GM18517 (cell line): Measurements from ENCODE around the gene THY1.
A peak's percentile ranks its signal among the peaks of the same experiment; 100 is the strongest.
"Not testable (repeated sequence)": the region's sequence is repeated elsewhere in the genome, so short reads cannot be mapped to it uniquely, and the experiment has no call there.

ENCODE experiments used
- ATAC-seq: cut with Tn5 transposase; IDR thresholded peaks from one replicate; pipeline ENCODE4 v1.9.1; 2021; ENCODE audit warnings: mild to moderate bottlenecking, moderate library complexity; ENCODE audit not compliant: unreplicated experiment

THY1 gene

GRCh38 chr11:119389611-119390254 lies 33.2 kb downstream of the THY1 start:
- no peak for ATAC-seq

DNA sequence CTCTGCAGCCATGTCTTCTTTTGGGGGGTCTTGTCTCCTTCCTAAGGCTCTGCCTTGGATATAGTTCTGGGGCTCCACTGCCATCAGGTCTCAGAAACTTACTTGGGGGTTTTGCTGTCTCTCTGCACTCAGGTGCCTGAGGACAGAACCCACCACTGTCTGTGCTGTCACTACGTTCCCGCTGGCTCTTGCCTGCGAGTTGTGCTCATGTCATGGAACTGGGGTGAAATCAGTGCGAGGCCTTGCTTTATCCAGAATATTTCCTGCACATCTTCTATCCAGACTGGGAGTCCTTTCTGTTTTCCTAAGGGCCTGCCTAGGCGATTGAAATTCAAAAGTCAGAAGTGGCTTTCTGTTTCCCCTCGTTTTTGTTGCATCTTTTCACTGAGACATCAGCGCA lies 34.9 kb downstream of the THY1 start:
- ATAC-seq: no peak

DNA sequence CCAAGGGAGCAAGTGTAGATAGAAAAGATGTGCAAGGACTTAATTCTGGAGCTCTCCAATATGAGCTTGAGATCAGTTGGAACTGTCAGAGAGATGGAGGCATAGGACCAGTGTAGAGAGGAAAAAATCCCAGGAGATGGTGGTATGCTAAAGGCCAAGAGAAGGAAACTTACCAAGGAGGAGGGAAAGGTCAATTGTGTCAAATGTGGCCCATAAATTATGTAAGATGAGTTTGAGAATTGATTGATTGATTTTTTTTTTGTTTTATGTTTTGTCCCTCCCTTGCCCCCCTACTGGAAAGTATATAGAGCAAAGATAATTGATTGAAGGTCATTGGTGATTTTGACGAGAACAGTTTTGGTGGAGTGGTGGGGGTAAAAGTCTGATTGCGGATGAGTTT lies 38.6 kb downstream of the THY1 start:
- ATAC-seq: no peak

- ATAC-seq: not testable (repeated sequence)
Observed at GRCh38 chr11:119382513-119382912, 40.5 kb downstream of the THY1 start.

DNA sequence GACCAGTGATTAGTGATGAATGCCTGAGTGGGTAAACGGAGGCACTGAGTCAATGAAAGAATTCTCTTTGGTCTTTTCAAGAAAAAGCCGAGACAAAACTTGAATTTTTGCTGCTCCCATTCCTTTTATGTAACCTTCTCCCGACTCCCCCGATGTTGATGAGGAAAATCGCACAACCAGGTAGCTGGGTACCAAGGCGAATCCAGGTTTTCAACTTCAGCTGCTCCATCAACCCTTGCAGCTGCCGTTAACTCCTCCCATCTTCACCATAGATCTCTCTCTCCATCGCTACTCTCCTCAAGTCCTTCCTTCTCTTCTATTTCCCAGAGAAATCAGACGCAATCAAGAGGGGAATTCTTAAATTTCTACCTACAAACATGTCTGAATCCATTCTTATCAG lies 40.9 kb downstream of the THY1 start:
- ATAC-seq: no peak

GRCh38 chr11:119381181-119381988 lies 41.6 kb downstream of the THY1 start, which contains the start of gene USP2:
Gene USP2, minus strand, starts transcription at chr11:119381690. Its CDS starts 8,210 bp downstream, at chr11:119373480.
- ATAC-seq: peak; percentile 91

DNA sequence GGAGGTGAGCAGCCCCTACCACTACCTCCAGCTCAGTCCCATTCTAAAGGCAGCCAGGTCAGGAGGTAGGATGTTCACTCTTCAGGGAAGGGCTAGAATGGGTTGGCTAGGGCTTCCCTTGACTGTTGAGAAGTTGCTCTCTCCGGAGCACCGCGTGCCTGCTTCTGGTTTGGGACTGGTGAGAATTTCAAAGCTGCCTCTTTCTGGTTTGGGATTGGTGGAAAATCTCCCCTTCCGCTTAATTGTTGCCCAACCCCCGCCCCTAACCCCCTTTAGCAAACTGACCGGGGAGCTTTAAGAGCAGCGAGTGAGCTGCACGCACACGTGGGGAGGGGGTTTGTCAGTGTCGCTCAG lies 42.2 kb downstream of the THY1 start:
- no peak for ATAC-seq

DNA sequence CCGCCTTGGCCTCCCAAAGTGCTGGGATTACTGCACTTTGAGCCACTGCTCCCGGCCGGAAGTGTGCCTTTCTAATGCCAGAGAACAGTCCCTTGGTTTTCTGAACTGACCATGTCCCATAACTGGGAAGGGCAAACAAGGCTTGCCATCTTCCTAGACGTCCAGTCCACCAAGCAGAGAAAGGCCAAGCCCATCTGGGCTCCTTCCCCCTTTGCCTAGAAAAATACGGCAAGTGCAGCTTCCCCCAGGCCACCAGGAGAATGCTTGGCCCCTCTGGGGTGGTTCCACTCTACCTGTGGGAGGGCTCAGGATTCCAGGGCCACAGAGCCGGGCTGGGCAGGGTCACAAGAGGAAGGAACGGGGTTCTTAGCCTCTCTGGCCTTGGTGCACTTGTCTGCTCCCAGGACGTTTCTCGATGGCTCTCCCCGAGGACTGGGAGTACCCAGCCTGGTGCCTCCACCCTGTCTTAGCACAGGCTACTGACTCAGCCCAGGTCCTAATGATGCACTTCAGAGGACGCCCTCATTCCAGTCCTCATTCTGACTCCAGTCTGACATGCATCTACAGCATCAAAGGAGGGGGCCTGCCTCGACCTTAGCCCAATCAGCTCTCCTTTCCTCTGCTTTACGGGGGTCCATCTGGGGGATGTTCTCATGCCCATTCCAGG lies 42.7 kb downstream of the THY1 start:
- ATAC-seq: no peak

DNA sequence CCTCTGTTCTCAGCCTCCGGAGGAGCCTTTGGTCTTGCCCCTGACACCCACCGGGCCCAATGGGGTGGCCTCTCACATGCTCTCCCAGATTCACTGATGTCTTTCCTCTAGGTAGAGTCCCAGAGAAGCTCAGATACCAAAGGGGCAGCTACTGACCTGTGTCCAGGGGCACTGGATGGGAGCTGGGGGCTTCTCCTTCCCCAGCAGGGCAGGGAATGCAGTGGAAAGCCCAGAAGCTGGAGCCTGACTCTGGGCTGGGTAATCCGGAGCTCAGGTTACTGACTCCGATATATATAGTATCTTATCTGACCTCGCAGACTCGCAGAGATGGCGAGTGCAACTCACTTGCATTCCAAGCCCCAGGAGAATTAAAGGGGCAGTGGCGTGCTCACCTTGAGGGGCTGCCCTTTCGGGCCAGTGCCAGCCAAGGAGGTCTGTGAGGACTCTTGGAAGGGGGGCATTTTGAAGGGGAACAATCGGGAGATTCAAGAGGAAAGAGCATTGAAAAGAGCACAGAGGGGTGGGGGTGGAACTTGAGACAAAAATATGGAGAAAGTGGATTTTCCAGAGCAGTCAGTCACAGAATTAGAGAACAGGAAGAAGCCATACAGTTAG lies 44.0 kb downstream of the THY1 start:
- no peak for ATAC-seq

- no peak for ATAC-seq
Observed at GRCh38 chr11:119377961-119378667, 44.9 kb downstream of the THY1 start.

DNA sequence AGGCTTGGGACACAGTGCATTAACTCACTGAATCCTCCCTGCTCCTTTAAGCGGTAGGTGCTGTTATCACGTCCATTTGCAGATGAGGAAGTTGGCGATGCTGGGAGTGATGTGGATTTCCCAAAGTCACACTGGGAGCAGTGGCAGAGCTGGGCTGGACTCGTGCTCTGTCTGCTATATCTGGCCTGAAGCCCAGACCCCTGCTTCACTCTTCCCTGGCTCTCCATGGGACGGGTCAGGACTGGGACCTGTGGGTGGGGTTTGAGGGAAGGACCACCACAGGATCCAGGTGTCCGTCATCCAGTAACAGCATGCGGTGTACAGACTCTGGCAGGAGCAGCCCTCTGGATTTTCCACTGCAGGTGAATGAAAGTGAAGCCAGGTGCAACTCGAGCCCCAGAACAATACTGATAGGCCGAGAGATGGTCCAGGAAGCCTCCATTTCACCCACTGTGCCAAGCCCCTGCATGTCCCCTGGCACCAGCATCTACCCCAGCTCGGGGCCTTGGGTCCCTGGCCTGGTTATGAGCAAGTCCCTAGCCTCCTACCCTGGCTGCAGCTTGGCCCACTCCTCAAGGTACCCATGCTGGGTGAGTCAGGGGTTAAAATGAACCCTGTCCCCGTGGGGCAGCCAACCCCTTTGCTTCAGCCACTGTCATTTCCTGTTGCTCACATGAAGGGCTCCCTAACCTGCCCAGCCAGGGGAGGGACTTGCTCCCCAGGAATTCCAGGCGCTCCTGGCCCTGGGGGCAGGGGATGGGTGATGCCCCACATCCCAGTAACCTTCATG lies 45.7 kb downstream of the THY1 start:
- ATAC-seq: no peak

DNA sequence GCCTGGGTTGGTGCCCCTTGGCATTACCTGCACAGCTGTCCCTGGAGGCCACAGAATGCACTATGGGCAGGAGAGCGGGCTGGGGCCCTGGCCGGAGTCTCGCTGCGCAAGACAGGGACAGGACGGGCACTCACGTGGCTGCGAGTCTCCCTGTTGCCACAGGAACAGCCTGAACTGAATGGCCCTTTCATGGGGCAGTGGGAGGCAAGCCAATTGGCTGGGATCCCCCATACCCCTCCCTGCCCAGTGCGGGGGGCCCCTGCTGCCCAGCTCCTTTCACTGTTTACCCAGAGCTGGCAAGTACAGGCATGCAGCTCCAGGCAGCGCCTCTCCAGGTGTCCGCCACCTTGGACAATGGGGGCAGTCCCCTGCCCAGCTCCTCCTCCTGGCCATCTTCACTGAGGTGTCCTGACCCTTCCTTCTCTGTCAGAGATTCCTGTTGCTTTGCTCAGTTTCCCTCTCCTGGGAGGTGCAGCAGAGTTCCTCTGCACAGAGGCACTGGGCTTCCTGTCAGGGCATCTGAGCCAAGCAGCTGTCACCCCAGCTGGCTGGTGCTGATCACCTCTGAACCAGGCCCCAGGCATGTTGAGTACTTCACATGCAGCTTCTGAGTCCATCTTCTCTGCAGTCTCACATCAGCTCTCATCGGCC lies 46.6 kb downstream of the THY1 start:
- ATAC-seq: no peak

DNA sequence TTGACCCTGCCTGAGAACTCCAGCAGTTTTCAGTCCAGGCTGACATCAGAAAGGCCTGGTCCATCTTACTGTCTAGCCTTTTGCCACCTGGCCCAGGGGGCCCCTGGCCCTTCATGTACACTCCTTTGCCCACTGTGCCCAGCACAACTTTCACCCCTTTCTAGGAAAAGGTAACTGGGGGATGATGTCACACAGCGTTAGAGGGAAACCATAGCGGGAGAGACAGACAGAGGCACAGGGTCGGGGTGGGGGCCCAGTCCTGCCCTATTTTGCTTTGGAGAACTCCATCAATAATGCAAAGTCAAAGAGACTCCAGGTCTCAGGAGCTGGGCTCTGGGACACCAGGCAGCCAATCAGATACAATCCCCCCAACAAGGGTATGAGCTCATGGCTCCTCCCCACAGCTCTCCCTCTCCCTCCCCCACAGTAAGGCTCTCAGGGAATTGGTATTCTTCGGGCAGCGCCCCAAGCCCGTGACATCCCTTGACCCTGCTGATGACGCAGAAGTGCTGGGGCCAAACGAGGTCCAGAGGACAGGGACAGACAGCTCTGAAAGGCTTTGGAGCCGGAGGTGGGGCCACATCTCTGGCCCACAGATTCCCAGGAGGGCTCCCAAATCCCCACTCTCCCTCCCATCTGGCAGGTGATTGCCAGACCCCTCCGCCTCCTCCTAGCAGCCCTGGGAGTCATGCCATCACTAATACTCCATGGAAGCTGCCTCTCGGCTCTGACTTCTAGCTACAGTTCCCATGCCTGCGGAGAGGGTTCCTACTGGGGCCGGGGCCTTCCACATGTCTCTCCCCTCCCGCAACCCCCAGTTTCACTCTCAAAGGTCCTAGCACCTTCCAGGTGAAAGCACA lies 47.4 kb downstream of the THY1 start:
- ATAC-seq: no peak

DNA sequence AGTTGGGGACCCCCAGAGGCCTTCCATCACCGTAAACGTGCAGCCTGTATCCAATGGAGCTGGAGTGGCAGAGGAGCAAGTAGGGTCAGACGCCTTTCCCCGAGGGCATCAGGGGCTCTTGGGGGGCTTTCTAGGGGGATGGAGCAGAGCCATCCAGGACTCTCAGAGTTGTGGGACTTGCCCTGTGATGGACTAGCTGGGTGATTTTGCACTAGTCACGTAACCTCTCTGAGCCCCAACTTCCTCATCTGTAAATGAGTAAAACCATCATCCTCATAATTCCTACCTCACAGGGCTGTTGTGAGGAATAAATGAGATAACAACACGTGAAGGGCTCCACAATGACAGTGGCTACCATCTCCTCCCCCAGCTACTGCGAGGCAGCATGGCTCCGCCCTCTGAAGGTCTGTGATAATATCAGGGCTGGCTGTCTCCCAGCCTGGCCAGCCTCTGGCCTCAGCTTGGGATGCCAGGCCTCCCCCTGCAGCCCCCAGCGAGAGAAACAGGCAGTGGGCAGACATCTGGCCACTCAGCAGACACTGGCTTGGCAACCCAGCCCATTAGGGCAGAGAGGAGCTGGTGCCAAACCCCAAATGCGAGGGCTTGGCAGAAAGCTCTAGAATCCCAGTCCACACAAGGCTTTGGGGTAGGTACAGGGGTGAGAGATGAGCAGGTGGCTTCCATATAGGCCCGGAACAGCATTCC lies 48.2 kb downstream of the THY1 start:
- no peak for ATAC-seq

DNA sequence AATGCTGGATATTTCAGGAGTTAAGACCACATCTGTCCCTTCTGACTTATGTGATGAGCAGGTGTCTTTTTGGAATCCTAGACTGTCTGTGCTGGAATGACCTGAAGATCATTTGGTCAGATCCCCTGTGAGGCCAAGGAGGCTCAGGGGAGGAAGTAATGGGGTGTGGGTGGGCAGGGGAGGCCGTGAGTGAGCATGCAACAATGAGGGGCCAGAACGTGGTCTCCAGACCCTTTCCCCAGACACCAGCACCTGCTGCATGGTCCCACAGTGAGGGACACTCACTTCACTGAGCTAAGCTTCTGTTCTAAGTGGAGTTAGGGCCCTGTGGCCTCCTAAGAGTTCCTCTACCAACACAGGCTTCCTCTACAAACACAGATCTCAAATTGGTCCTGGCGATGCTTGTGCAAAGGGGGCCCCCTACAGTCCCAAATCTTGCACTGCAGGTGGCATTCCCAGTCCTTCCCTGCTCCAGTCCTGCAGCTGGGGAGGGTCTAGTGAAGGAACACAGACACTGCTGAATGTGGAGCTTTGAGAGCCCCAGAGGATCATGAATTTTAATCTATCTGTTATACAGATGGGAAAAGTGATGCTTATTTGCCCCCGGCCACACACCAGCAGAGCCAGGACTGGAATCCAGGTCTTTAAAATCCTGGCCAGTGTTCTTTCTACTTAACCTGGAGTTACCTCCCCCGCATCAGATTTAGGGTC lies 48.9 kb downstream of the THY1 start:
- no peak for ATAC-seq

DNA sequence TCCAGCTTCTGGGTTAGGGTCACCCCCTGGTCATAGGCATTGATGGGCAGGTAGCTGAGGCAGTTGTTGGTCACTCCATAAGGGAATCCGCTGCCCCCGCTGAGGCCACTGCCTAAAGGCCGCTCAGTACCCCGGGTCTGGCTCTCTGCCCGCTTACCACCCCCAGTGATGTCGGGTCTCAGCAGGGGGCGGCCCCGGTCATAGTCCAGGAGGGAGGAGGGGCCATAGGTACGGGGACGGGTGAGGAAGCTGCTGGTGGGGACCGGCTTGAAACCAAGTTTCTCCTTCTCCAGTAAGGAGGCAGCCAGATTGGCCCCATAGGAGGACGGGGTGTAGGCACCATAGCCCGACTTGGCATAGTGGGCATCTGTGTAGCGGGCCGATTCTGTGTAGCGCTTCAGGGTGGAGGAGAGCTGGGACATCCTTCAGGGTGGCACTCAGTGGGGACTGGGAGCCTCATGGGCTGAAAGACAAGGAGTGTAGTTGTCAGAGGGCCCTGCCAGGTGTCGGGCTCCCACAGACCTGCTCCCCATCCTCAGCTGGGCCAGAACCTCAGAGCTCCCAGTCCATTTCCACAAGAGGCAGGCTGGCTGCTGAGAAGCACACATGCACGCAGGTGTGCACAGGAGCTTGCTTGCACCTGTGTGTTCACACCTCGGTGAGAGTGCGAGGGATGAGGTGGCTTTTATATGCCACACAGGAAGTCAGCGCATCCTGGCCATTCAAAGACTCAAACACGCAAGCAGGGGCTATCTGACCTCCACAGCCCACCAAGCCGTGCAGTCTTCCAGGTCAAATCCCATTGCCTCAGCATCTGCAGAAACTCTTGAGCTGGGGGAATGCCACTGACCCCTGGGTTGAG lies 49.7 kb downstream of the THY1 start:
- no peak for ATAC-seq
